ENCODE data around the gene CISH. TPM values are rescaled to one million over a fixed set of nuclear protein-coding genes. Genes with fewer than 3 reads are reported as not detected.

The CISH gene
- total and polyA plus RNA-seq, 9 of the 15 experiments (the other 6 are each of a cell fraction or from before 2014, with no cell fraction given) = 1.7 to 47.7 (median 18.3) TPM

GRCh38 chr3:50604628-50605588 is 6.7 kb downstream of the CISH start (continued):
- peak; percentile 8 for TF ChIP-seq CHD1 (IDR thresholded peaks at IDR 0.05; ENCODE audit: low read length)
- TF ChIP-seq MYC (IDR thresholded peaks at IDR 0.05; ENCODE audit: low read depth, low read length) = no peak
- peak; percentile 30; the same call in 1 of the 2 replicates for TF ChIP-seq MYC (CRISPR knock-in tag; IDR thresholded peaks at IDR 0.05; ENCODE audit: borderline replicate concordance, low read depth)
- TF ChIP-seq E2F8 (IDR thresholded peaks at IDR 0.05; ENCODE audit: low read depth, partially characterized antibody) = peak; percentile 11
- TF ChIP-seq BCLAF1 (IDR thresholded peaks at IDR 0.05; ENCODE audit: borderline replicate concordance in 1 of 2, control insufficient read depth in 1 of 2, low read depth in 2 of 2, low read length in 1 of 2) = no peak
- TF ChIP-seq CREM (IDR thresholded peaks at IDR 0.05; ENCODE audit: low read depth) = no peak
- no peak; the same call in 1 of the 2 replicates for TF ChIP-seq POLR2AphosphoS5 (IDR thresholded peaks at IDR 0.05; ENCODE audit: control insufficient read depth, insufficient read depth, low read depth, low read length)
- peak; percentile 47; the same call in 1 of the 2 replicates for TF ChIP-seq DMBX1 (CRISPR knock-in tag; IDR thresholded peaks at IDR 0.05; ENCODE audit: borderline replicate concordance)
- TF ChIP-seq THRA (IDR thresholded peaks at IDR 0.05) = no peak
- TF ChIP-seq CHCHD3 (CRISPR knock-in tag; IDR thresholded peaks at IDR 0.05) = no peak
- TF ChIP-seq ZNF347 (CRISPR knock-in tag; IDR thresholded peaks at IDR 0.05; ENCODE audit: low read depth) = no peak
- peak; percentile 73 for TF ChIP-seq POLR2B (IDR thresholded peaks at IDR 0.05; ENCODE audit: low read depth, partially characterized antibody)
- 0 out of 2 replicates have a peak, but pooled peaks have one; percentile 24 for TF ChIP-seq MTA1 (IDR thresholded peaks at IDR 0.05; ENCODE audit: borderline replicate concordance)
- TF ChIP-seq JUN (IDR thresholded peaks at IDR 0.05; ENCODE audit: borderline replicate concordance, low read depth, low read length) = no peak
- no peak for TF ChIP-seq JUN (CRISPR knock-in tag; IDR thresholded peaks at IDR 0.05; ENCODE audit: borderline replicate concordance)
- TF ChIP-seq SRF (CRISPR knock-in tag; IDR thresholded peaks at IDR 0.05) = peak in 1 of 2 experiments; percentile 47; a peak in 1 of 4 replicates
- TF ChIP-seq NFE2L1 (tag; IDR thresholded peaks at IDR 0.05; ENCODE audit: borderline replicate concordance, low read depth) = no peak
- no peak for TF ChIP-seq CHD4 (IDR thresholded peaks at IDR 0.05; ENCODE audit: insufficient read depth, insufficient replicate concordance, low read depth, low read length, poor library complexity, severe bottlenecking)

Data from K562 (cell line).